Spinal cord (tissue), 10 donors: ENCODE measurements around the gene MYO1B. TPM values are rescaled to one million over a fixed set of nuclear protein-coding genes. Genes with fewer than 3 reads are reported as not detected.

Experiments
- DNase-seq, 6 donors: peaks; one replicate each; pipeline versions ENCODE4 v3.0.0 to v3.0.0-alpha.2; 2013 to 2015; ENCODE audit warnings: low spot score in 6 of 6, low read depth in 4 of 6
- H3K27ac ChIP-seq: one replicate; pipeline ENCODE4 v1.5.1; 2013; ENCODE audit warnings: low read depth, low read length, control low read depth
- H3K27me3 ChIP-seq: one replicate; pipeline ENCODE4 v1.6.1; 2013; ENCODE audit warnings: low read length; ENCODE audit not compliant: control insufficient read depth, insufficient read depth
- H3K36me3 ChIP-seq: one replicate; pipeline ENCODE4 v1.6.1; 2013; ENCODE audit warnings: low read length; ENCODE audit not compliant: control insufficient read depth, insufficient read depth
- H3K4me1 ChIP-seq: one replicate; pipeline ENCODE4 v1.6.1; 2013; ENCODE audit warnings: low read length; ENCODE audit not compliant: control insufficient read depth, insufficient read depth
- H3K4me3 ChIP-seq: one replicate; pipeline ENCODE4 v1.5.1; 2013; ENCODE audit warnings: low read depth, low read length, control low read depth
- H3K9me3 ChIP-seq: one replicate; pipeline ENCODE4 v1.6.1; 2013; ENCODE audit warnings: low read length; ENCODE audit not compliant: control insufficient read depth, insufficient read depth
- WGBS: methylation state at CpG from one replicate; pipeline ENCODE4 v1.1.5; 2013; ENCODE audit warnings: missing lambda C conversion rate; ENCODE audit not compliant: insufficient coverage; 5-methylcytosine and 5-hydroxymethylcytosine counted together
- polyA plus RNA-seq, 2 donors: library from polyadenylated mRNA; unstranded; fragments of 120-200 nt; gene quantifications; one replicate each; pipeline ENCODE4 v1.2.1, GENCODE V29; 2013; ENCODE audit not compliant: insufficient read length in 2 of 2
- total RNA-seq, 2 donors: library from RNA; depleted of rRNA in 1 of 2; stranded (reverse); fragments of 120-200 nt in 1 of 2; fragments of >200 nt in 1 of 2; gene quantifications; one replicate each; pipeline versions ENCODE4 v1.2.3 to v1.2.4, GENCODE V29; 2013 to 2014
- donor health status: healthy.

The MYO1B gene
- total and polyA plus RNA-seq, 4 donors, result 33.5 to 67.6 (median 54.5) TPM

- H3K4me1 ChIP-seq, result no peaks in the 10 kb centered on the region
- WGBS, result 70% methylated on average over 3 of the region's 4 CpGs
- no peak overlapping the region for H3K27ac ChIP-seq
- no peaks in the 10 kb centered on the region for H3K27me3 ChIP-seq
- no peak overlapping the region for H3K4me3 ChIP-seq
- DNase-seq, result no peak
- no peaks in the 10 kb centered on the region for H3K36me3 ChIP-seq
- no peaks in the 10 kb centered on the region for H3K9me3 ChIP-seq
Observed at GRCh38 chr2:191222507-191222906, 22.7 kb upstream of the MYO1B start.

GRCh38 chr2:191222952-191223351 is 22.3 kb upstream of the MYO1B start:
- WGBS, result 94% methylated on average over 2 of the region's 3 CpGs
- H3K9me3 ChIP-seq, result no peaks in the 10 kb centered on the region
- H3K36me3 ChIP-seq, result no peaks in the 10 kb centered on the region
- no peak overlapping the region for H3K27ac ChIP-seq
- no peak overlapping the region for H3K4me3 ChIP-seq
- DNase-seq, result no peak
- no peaks in the 10 kb centered on the region for H3K27me3 ChIP-seq
- no peaks in the 10 kb centered on the region for H3K4me1 ChIP-seq

GRCh38 chr2:191225126-191225525 is 20.1 kb upstream of the MYO1B start:
- no peak overlapping the region for H3K4me3 ChIP-seq
- WGBS, result no CpG with 5 or more reads among the region's 1 CpG
- H3K27ac ChIP-seq, result no peak overlapping the region
- DNase-seq, result no peak
- no peaks in the 10 kb centered on the region for H3K9me3 ChIP-seq
- H3K27me3 ChIP-seq, result no peaks in the 10 kb centered on the region
- no peaks in the 10 kb centered on the region for H3K4me1 ChIP-seq
- no peaks in the 10 kb centered on the region for H3K36me3 ChIP-seq

GRCh38 chr2:191225690-191226089 is 19.5 kb upstream of the MYO1B start:
- H3K4me3 ChIP-seq, result no peak overlapping the region
- H3K4me1 ChIP-seq, result no peaks in the 10 kb centered on the region
- no CpG with 5 or more reads among the region's 1 CpG for WGBS
- no peak overlapping the region for H3K27ac ChIP-seq
- H3K27me3 ChIP-seq, result no peaks in the 10 kb centered on the region
- H3K9me3 ChIP-seq, result no peaks in the 10 kb centered on the region
- no peaks in the 10 kb centered on the region for H3K36me3 ChIP-seq
- DNase-seq, result no peak

GRCh38 chr2:191226196-191226595 is 19.0 kb upstream of the MYO1B start:
- H3K27me3 ChIP-seq, result no peaks in the 10 kb centered on the region
- no peak overlapping the region for H3K27ac ChIP-seq
- WGBS, result no CpG with 5 or more reads among the region's 2 CpGs
- no peaks in the 10 kb centered on the region for H3K4me1 ChIP-seq
- no peaks in the 10 kb centered on the region for H3K9me3 ChIP-seq
- H3K36me3 ChIP-seq, result no peaks in the 10 kb centered on the region
- no peak for DNase-seq
- no peak overlapping the region for H3K4me3 ChIP-seq

GRCh38 chr2:191228333-191228732 is 16.9 kb upstream of the MYO1B start:
- Histone ChIP-seq H3K4me1 (peaks cover 4% of the 10 kb centered on the region), H3K9me3 (no peaks in the 10 kb centered on the region), H3K36me3 (no peaks in the 10 kb centered on the region), H3K27ac (no peak overlapping the region), H3K27me3 (no peaks in the 10 kb centered on the region), H3K4me3 (no peak overlapping the region)
- no CpG with 5 or more reads among the region's 2 CpGs for whole genome bisulfite sequencing
- DNase-seq, result no peak

GRCh38 chr2:191228861-191229260 is 16.3 kb upstream of the MYO1B start:
- DNase-seq, result peak in 2 of 6 donors; percentile 38 to 48
- 65% methylated on average over 6 of the region's 6 CpGs for WGBS
- no peaks in the 10 kb centered on the region for H3K36me3 ChIP-seq

GRCh38 chr2:191230174-191230573 is 15.0 kb upstream of the MYO1B start:
- no peaks in the 10 kb centered on the region for H3K36me3 ChIP-seq
- WGBS, result 40% methylated on average over 2 of the region's 5 CpGs
- DNase-seq, result no peak
- no peaks in the 10 kb centered on the region for H3K9me3 ChIP-seq
- peaks cover 4% of the 10 kb centered on the region for H3K4me1 ChIP-seq
- no peaks in the 10 kb centered on the region for H3K27me3 ChIP-seq
- H3K4me3 ChIP-seq, result no peak overlapping the region
- H3K27ac ChIP-seq, result no peak overlapping the region

More at GRCh38 chr2:191228861-191229260, 16.3 kb upstream of the MYO1B start:
- H3K4me1 ChIP-seq, result peaks cover 4% of the 10 kb centered on the region
- no peaks in the 10 kb centered on the region for H3K9me3 ChIP-seq
- H3K27ac ChIP-seq, result no peak overlapping the region
- H3K27me3 ChIP-seq, result no peaks in the 10 kb centered on the region
- H3K4me3 ChIP-seq, result no peak overlapping the region

GRCh38 chr2:191231995-191232394 is 13.2 kb upstream of the MYO1B start:
- H3K36me3 ChIP-seq, result no peaks in the 10 kb centered on the region
- 7% methylated on average over 2 of the region's 2 CpGs for WGBS
- peak in 1 of 6 donors; percentile 59 for DNase-seq

GRCh38 chr2:191233533-191233932 is 11.7 kb upstream of the MYO1B start:
- Histone ChIP-seq H3K9me3 (no peaks in the 10 kb centered on the region), H3K4me3 (no peak overlapping the region), H3K27me3 (no peaks in the 10 kb centered on the region), H3K36me3 (no peaks in the 10 kb centered on the region), H3K4me1 (peaks cover 4% of the 10 kb centered on the region), H3K27ac (no peak overlapping the region)
- WGBS, result 93% methylated on average over 3 of the region's 5 CpGs
- no peak for DNase-seq

More at GRCh38 chr2:191231995-191232394, 13.2 kb upstream of the MYO1B start:
- Histone ChIP-seq H3K4me1 (peaks cover 4% of the 10 kb centered on the region), H3K4me3 (no peak overlapping the region), H3K27me3 (no peaks in the 10 kb centered on the region), H3K27ac (no peak overlapping the region), H3K9me3 (no peaks in the 10 kb centered on the region)
